Glomerular visceral epithelial cell (primary cell): ENCODE measurements around the gene MS4A15.
"Not testable (repeated sequence)": the region's sequence is repeated elsewhere in the genome, so short reads cannot be mapped to it uniquely, and the experiment has no call there.

Experiments
- DNase-seq: peaks from one replicate; pipeline ENCODE4 v3.0.0-alpha.2; 2016; ENCODE audit errors: extremely low spot score

Gene MS4A15

GRCh38 chr11:60803273-60803936, 46.7 kb downstream of the MS4A15 start:
- DNase-seq: no peak

GRCh38 chr11:60809249-60809648, 52.6 kb downstream of the MS4A15 start:
- no peak for DNase-seq

DNA sequence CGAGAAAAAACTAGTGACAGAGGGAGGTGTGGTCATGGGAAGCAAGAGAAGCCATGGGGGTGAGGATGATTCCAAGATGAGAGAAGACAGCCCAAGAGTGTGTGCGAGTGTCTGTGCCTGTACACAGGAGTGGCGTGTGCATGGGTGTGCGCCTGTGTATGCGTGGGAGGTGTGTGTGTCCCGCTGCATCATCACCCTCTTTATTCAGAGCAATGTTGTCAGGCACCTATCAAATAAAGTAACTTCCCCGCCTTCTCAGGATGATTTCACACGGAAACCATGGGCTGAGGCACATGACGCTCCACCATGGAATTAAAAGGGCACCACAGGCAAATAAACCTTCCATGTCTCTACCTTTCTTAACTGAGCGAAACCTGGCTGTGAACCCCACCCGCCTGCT, 53.0 kb downstream of the MS4A15 start:
- no peak for DNase-seq

DNA sequence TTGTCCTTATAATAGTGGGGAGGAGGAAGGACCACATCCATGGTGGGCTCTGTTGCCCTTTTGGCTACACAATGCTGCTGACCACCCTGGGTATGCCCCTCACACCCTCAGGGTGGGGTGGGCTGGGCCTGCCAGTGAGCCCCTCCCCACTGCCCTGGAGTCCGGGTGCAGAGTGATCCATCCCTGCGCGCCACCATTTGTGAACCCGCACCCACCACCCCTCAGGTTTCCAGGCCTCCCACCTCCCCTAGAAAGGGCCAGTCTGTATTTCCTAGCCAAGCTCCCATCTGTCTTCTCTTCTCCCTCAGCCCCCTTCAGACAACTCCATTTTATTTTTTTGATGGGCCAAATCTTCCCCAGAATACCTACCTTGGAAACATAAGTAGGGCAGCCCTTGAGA, 53.5 kb downstream of the MS4A15 start:
- DNase-seq: no peak

GRCh38 chr11:60810569-60810968, 53.9 kb downstream of the MS4A15 start:
- DNase-seq: no peak

DNA sequence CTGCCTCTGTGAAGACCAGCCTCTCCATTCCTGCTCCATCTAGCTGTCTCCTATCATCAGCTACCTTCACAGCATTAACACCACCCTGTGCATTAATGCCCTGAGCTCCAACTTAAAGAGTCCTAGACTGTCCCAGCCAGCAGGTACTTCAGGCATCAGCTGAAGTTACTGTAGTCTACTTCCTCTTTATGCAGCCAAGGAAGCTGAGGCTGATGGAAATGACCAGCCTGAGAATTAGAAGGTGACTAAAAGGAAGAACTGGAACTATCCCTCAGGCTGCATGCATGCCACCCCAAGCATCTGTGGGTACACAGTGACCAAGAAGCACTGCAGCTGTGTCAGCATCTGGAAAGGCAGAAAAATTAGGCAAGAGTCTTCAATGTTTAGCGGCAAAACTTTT, 56.7 kb downstream of the MS4A15 start:
- DNase-seq: no peak

DNA sequence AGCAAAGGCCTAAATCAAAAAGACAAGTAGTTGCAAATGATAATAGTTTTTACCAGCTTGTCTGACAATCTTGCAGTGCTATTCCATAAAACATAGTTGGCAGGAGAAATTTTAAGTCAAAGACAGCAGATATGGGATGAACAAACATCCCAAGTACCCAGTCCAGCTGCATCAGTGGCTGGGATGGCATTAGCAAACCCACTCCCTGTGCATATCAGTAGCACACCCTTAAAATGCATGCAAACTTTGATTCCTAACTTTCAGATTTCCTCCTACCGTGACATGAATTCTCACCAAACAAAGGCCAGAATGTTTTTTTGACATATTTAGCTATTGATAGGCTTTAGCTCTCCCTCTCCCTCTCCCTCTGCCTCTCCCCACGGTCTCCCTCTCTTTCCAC, 57.4 kb downstream of the MS4A15 start:
- DNase-seq: no peak

GRCh38 chr11:60816590-60817157, 60.0 kb downstream of the MS4A15 start:
- no peak for DNase-seq

GRCh38 chr11:60818057-60818456, 61.4 kb downstream of the MS4A15 start:
- DNase-seq: no peak

- DNase-seq: no peak
Measured at GRCh38 chr11:60821827-60822599, 65.3 kb downstream of the MS4A15 start.

DNA sequence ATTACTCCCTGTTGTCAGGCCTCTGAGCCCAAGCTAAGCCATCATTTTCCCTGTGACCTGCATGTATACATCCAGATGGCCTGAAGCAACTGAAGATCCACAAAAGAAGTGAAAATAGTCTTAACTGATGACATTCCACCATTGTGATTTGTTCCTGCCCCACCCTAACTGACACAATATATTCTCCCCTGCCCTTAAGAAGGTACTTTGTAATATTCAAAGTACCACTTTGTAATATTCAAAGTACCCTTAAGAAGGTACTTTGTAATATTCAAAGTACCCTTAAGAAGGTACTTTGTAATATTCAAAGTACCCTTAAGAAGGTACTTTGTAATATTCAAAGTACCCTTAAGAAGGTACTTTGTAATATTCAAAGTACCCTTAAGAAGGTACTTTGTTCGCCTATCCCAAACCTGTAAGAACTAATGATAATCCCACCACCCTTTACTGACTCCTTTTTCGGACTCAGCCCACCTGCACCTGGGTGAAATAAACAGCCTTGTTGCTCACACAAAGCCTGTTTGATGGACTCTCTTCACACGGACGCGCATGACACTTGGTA, 67.2 kb downstream of the MS4A15 start:
- not testable (repeated sequence) for DNase-seq

- no peak for DNase-seq
Measured at GRCh38 chr11:60825118-60825517, 68.5 kb downstream of the MS4A15 start.

GRCh38 chr11:60825790-60826189, 69.1 kb downstream of the MS4A15 start:
- no peak for DNase-seq
